Stimulated activated CD8-positive, alpha-beta memory T cell treated with anti-CD3 and anti-CD28 coated beads, Interleukin-2, amount 100 ng/mL, for 48 hours (primary cell): ENCODE results near the gene AQP12A.

Experiments used
- DNase-seq, 2 donors: peaks; one replicate each; pipeline ENCODE4 v3.0.0-alpha.2; 2020; ENCODE audit warnings: low read depth in 2 of 2

The AQP12A gene

DNA sequence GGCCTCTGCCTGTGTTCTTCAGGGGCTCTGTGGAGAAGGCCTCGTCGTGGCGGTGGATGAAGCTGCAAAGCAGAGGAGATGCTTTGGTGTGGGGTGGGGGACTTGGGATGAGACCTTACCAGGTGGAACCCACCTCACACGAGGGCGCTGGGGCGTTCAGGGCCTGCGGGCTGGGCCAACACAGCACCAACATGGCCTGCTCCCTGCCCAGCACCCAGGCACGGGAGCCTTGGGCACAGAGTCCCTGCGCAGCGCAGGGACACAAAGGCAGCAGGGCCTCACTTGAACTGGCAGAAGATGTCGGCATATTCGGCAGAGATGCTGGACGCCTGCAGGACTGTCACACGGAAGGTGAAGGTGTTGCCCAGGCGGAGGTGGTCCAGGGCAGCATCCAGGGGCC is 53.8 kb downstream of the AQP12A start:
- DNase-seq: no peak

DNA sequence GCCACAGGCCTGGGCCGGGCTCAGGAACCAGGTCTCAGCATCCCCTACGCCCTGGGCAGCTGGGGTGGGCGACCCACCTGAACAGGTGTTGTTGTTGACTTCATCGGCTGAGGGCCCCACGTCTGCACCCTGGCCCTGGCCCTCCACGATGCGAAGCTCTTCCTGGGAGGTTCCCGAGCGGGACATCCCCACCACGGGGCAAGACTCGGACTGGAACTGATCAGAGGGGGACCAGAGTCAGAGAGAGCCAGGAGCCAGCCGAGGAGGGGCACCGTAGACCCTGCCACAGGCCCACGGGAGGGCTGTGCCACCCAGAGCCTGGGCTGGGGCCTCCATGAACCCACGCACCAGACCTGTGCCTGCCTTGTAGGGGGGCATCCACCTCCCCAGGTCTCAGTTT is 54.3 kb downstream of the AQP12A start:
- no peak for DNase-seq

DNA sequence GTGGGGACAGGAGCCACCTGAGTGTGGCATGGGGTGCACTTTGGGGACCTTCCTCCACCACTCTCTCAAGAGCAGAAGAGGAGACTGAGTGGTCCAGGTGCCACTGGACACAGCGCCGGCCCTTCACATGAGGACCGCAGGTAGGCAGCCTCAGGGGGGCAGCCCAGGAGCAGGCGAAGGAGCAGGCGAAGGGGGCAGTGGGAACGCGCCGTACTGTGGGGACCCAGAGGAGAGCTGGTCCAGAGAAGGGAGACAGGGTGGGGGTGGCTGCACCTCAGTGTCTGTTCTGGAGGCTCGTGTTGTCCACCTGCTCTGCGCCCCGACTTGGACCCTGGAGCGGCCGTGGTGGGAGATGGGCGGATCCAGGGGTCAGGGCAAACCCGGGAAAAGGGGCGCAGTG is 55.0 kb downstream of the AQP12A start:
- no peak for DNase-seq

GRCh38 chr2:240747256-240747655 is 55.6 kb downstream of the AQP12A start:
- DNase-seq: no peak
